Astrocyte (in vitro differentiated cells and primary cell): ENCODE measurements around the gene CPLX4. TPM values are rescaled to one million over a fixed set of nuclear protein-coding genes. Genes with fewer than 3 reads are reported as not detected.

Source experiments
- DNase-seq: peaks from one replicate; pipeline ENCODE4 v3.0.0-alpha.2; 2010; ENCODE audit warnings: low read depth
- FAIRE-seq: peaks from 2 replicates; lab custom pipeline; 2011; peaks lifted over from hg19 to GRCh38; lab: Jason Lieb, UNC
- H2AFZ ChIP-seq: 2 replicates; pipeline ENCODE4 v1.6.0; 2012; ENCODE audit warnings: low read depth, low read length, inconsistent platforms
- H3K27ac ChIP-seq: 2 replicates; pipeline ENCODE4 v1.5.1; 2011; ENCODE audit warnings: low read depth, low read length, inconsistent platforms
- H3K27me3 ChIP-seq: 2 replicates; pipeline ENCODE4 v1.6.0; 2011; ENCODE audit warnings: low read length, inconsistent platforms; ENCODE audit not compliant: insufficient read depth
- H3K36me3 ChIP-seq: 2 replicates; pipeline ENCODE4 v1.5.1; 2011; ENCODE audit warnings: low read length, inconsistent platforms; ENCODE audit not compliant: insufficient read depth
- H3K4me1 ChIP-seq: 2 replicates; pipeline ENCODE4 v1.5.1; 2011; ENCODE audit warnings: low read length, inconsistent platforms; ENCODE audit not compliant: insufficient read depth
- H3K4me2 ChIP-seq: 2 replicates; pipeline ENCODE4 v1.6.0; 2012; ENCODE audit warnings: low read length, inconsistent platforms
- H3K4me3 ChIP-seq: 2 replicates; pipeline ENCODE4 v1.5.1; 2011; ENCODE audit warnings: low read depth, mild to moderate bottlenecking, low read length, inconsistent platforms; ENCODE audit not compliant: insufficient read depth
- H3K79me2 ChIP-seq: 2 replicates; pipeline ENCODE4 v1.6.0; 2012; ENCODE audit warnings: mild to moderate bottlenecking, low read length, inconsistent platforms; ENCODE audit not compliant: insufficient read depth
- H3K9ac ChIP-seq: 2 replicates; pipeline ENCODE4 v1.6.0; 2012; ENCODE audit warnings: mild to moderate bottlenecking, low read length, inconsistent platforms
- H3K9me3 ChIP-seq: 2 replicates; pipeline ENCODE4 v1.5.1; 2012; ENCODE audit warnings: low read depth, mild to moderate bottlenecking, low read length, inconsistent platforms; ENCODE audit not compliant: insufficient read depth
- H4K20me1 ChIP-seq: 2 replicates; pipeline ENCODE4 v1.6.0; 2012; ENCODE audit warnings: low read length, inconsistent platforms; ENCODE audit not compliant: insufficient read depth
- H3K27ac Mint-ChIP-seq: one replicate; pipeline ENCODE4 v1.8.0; 2021; ENCODE audit warnings: mild to moderate bottlenecking, mixed read lengths; ENCODE audit not compliant: unreplicated experiment
- H3K27me3 Mint-ChIP-seq: one replicate; pipeline ENCODE4 v1.8.0; 2021; ENCODE audit warnings: low read depth, mixed read lengths; ENCODE audit not compliant: unreplicated experiment
- H3K36me3 Mint-ChIP-seq: one replicate; pipeline ENCODE4 v1.8.0; 2021; ENCODE audit warnings: low read depth, mixed read lengths; ENCODE audit not compliant: unreplicated experiment
- H3K4me1 Mint-ChIP-seq: one replicate; pipeline ENCODE4 v1.8.0; 2021; ENCODE audit warnings: low read depth, mixed read lengths; ENCODE audit not compliant: unreplicated experiment
- H3K4me3 Mint-ChIP-seq: one replicate; pipeline ENCODE4 v1.8.0; 2021; ENCODE audit warnings: mild to moderate bottlenecking, moderate library complexity, mixed read lengths; ENCODE audit not compliant: unreplicated experiment
- H3K9me3 Mint-ChIP-seq: one replicate; pipeline ENCODE4 v1.8.0; 2021; ENCODE audit warnings: mild to moderate bottlenecking, mixed read lengths; ENCODE audit not compliant: unreplicated experiment
- CTCF ChIP-seq: IDR thresholded peaks from 2 replicates; pipeline ENCODE4 v1.5.1; 2011; ENCODE audit warnings: low read depth, mild to moderate bottlenecking, inconsistent platforms, low read length, moderate library complexity; ENCODE audit not compliant: insufficient read depth
- EZH2 ChIP-seq: IDR thresholded peaks from 2 replicates; pipeline ENCODE4 v1.6.1; 2012; ENCODE audit warnings: mild to moderate bottlenecking, low read length, inconsistent platforms; ENCODE audit not compliant: insufficient read depth
- total RNA-seq: library from RNA; stranded (reverse); gene quantifications from 2 replicates; pipeline ENCODE4 v1.2.1, GENCODE V29; 2021

Gene CPLX4
- total RNA-seq, 1 donor from 2014 or later, result not detected

DNA sequence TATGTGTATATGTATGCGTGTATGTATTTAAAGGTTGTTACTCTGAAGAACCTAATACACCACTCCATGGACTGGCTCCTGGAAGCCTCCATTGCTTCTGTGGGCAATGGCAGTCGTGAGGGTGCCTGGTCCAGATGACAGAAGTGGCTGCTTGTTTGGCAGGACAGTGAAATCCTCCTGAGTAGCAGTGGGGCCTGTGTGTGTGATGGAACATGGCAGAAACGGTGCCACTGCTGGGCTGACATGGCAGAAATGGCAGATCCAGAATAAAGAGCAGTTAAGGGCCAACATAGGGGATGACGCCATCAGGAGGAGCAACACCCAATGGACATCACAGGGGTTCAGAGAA, 6.1 kb upstream of the CPLX4 start:
- no peak for FAIRE-seq
- no peaks in the 10 kb centered on the region for H3K4me1 Mint-ChIP-seq

DNA sequence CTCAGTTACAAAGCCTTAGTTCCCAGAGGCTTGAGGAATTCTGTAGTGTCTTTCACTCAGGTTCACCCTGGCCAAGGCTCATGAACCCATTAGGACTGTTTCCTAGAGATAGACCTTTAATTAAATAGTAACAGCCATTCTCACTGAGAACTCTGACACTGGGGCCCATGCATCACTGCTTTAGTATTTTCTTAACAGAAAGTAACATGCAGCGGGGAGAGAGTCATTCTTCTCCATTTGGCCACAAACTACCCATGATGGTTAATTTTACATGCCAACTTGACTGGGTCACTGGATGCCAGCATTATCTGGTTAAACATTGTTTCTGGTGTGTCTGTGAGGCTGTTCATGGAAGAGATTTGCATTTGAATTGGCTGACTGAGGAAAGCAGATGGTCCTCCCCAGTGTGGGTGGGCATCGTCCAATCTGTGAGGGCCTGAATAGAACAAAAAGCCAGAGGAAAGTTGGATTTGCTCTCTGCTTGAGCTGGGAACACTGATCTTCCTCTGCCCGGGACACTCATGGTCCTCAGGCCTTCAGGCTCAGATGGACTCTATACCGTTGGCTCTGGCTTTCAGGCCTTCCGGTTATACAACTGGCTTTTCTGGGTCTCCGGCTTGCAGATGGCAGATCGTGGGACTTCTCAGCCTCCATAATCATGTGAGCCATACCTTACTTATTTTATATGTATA, 5.6 kb upstream of the CPLX4 start:
- Histone ChIP-seq H3K79me2 (no peaks in the 10 kb centered on the region), H3K27me3 (peaks cover 3% of the 10 kb centered on the region), H3K36me3 (peaks cover 31% of the 10 kb centered on the region), H3K4me3 (no peak overlapping the region), H3K4me1 (no peaks in the 10 kb centered on the region), H3K27ac (peak overlapping the region; percentile 0), H3K9me3 (no peaks in the 10 kb centered on the region), H2AFZ (no peak overlapping the region), H3K4me2 (no peak overlapping the region), H3K9ac (no peak overlapping the region), H4K20me1 (no peaks in the 10 kb centered on the region)
- DNase-seq (peak; percentile 69), FAIRE-seq (no peak)
- H3K4me1 Mint-ChIP-seq, result no peaks in the 10 kb centered on the region
- no peaks in the 10 kb centered on the region for H3K9me3 Mint-ChIP-seq
- no peak for TF ChIP-seq CTCF
- H3K27ac Mint-ChIP-seq, result no peak overlapping the region
- no peak overlapping the region for H3K4me3 Mint-ChIP-seq
- no peaks in the 10 kb centered on the region for H3K27me3 Mint-ChIP-seq
- H3K36me3 Mint-ChIP-seq, result peaks cover 19% of the 10 kb centered on the region

More for the DNA sequence above, 6.1 kb upstream of the CPLX4 start:
- peaks cover 19% of the 10 kb centered on the region for H3K36me3 Mint-ChIP-seq
- Histone ChIP-seq H3K9ac (no peak overlapping the region), H3K27ac (no peak overlapping the region), H3K4me1 (no peaks in the 10 kb centered on the region), H2AFZ (no peak overlapping the region), H3K27me3 (no peaks in the 10 kb centered on the region), H3K9me3 (no peaks in the 10 kb centered on the region), H3K4me2 (no peak overlapping the region), H3K79me2 (no peaks in the 10 kb centered on the region), H4K20me1 (no peaks in the 10 kb centered on the region), H3K4me3 (no peak overlapping the region), H3K36me3 (peaks cover 33% of the 10 kb centered on the region)
- H3K27ac Mint-ChIP-seq, result peak overlapping the region; percentile 63
- no peaks in the 10 kb centered on the region for H3K27me3 Mint-ChIP-seq
- TF ChIP-seq CTCF (no peak), EZH2 (no peak)
- H3K4me3 Mint-ChIP-seq, result no peak overlapping the region
- no peaks in the 10 kb centered on the region for H3K9me3 Mint-ChIP-seq
- DNase-seq, result no peak

GRCh38 chr18:59311631-59312030, 6.8 kb downstream of the CPLX4 start:
- no peak overlapping the region for H3K9ac ChIP-seq
- DNase-seq (peak; percentile 7), FAIRE-seq (no peak)
- no peak overlapping the region for H3K4me3 Mint-ChIP-seq
- peaks cover 9% of the 10 kb centered on the region for H3K4me1 Mint-ChIP-seq
- H3K36me3 ChIP-seq, result no peaks in the 10 kb centered on the region
- no peaks in the 10 kb centered on the region for H3K36me3 Mint-ChIP-seq
- peak overlapping the region; percentile 71 for H3K27ac Mint-ChIP-seq
- H3K79me2 ChIP-seq, result no peaks in the 10 kb centered on the region
- TF ChIP-seq CTCF (no peak), EZH2 (no peak)
- no peak overlapping the region for H3K4me3 ChIP-seq
- peaks cover 34% of the 10 kb centered on the region for H3K27me3 Mint-ChIP-seq
- peaks cover 26% of the 10 kb centered on the region for H3K27me3 ChIP-seq
- H3K9me3 ChIP-seq, result no peaks in the 10 kb centered on the region
- no peaks in the 10 kb centered on the region for H4K20me1 ChIP-seq
- no peak overlapping the region for H3K4me2 ChIP-seq
- no peaks in the 10 kb centered on the region for H3K4me1 ChIP-seq
- H3K9me3 Mint-ChIP-seq, result no peaks in the 10 kb centered on the region
- no peak overlapping the region for H2AFZ ChIP-seq
- H3K27ac ChIP-seq, result no peak overlapping the region
